Fibroblast of lung (primary cell): Measurements from ENCODE around the gene CIDEB. TPM values are rescaled to one million over a fixed set of nuclear protein-coding genes. Genes with fewer than 3 reads are reported as not detected.

Source experiments
- DNase-seq, 2 donors: peaks; one replicate each; pipeline versions ENCODE4 v3.0.0 to v3.0.0-alpha.2; 2010; ENCODE audit warnings: low read depth in 2 of 2
- H2AFZ ChIP-seq: 2 replicates; pipeline ENCODE4 v1.5.1; 2012; ENCODE audit warnings: low read length, control low read depth, inconsistent platforms
- H3K27ac ChIP-seq: 2 replicates; pipeline ENCODE4 v1.5.1; 2011; ENCODE audit warnings: low read length, control low read depth; ENCODE audit not compliant: insufficient read depth
- H3K27me3 ChIP-seq: 2 replicates; pipeline ENCODE4 v1.5.1; 2011; ENCODE audit warnings: mild to moderate bottlenecking, low read length; ENCODE audit not compliant: control insufficient read depth, insufficient read depth
- H3K36me3 ChIP-seq: 2 replicates; pipeline ENCODE4 v1.5.1; 2011; ENCODE audit warnings: low read length; ENCODE audit not compliant: control insufficient read depth, insufficient read depth
- H3K4me1 ChIP-seq: 2 replicates; pipeline ENCODE4 v1.5.1; 2011; ENCODE audit warnings: low read length; ENCODE audit not compliant: control insufficient read depth, insufficient read depth; ENCODE audit errors: extremely low read depth
- H3K4me2 ChIP-seq: 2 replicates; pipeline ENCODE4 v1.5.1; 2011; ENCODE audit warnings: low read length, control low read depth; ENCODE audit not compliant: insufficient read depth; ENCODE audit errors: extremely low read depth
- H3K4me3 ChIP-seq, 4 experiments: fragments of 200-600 bp in 1 of 4; sonication (generic) in 1 of 4; replicated peaks in 1 of 4; 2 replicates each; pipeline ENCODE4 v1.5.1; 2011 to 2016; ENCODE audit warnings: low read length in 4 of 4, low read depth in 3 of 4, mild to moderate bottlenecking in 3 of 4, control low read depth in 2 of 4, inconsistent platforms in 1 of 4, mixed read lengths in 1 of 4; ENCODE audit not compliant: insufficient read depth in 1 of 4; ENCODE audit errors: control extremely low read depth in 1 of 4
- H3K79me2 ChIP-seq: 2 replicates; pipeline ENCODE4 v1.5.1; 2012; ENCODE audit warnings: mild to moderate bottlenecking, low read length, inconsistent platforms; ENCODE audit not compliant: control insufficient read depth, insufficient read depth
- H3K9ac ChIP-seq: 2 replicates; pipeline ENCODE4 v1.5.1; 2011; ENCODE audit warnings: mild to moderate bottlenecking, low read length, control low read depth; ENCODE audit not compliant: insufficient read depth
- H3K9me3 ChIP-seq: 2 replicates; pipeline ENCODE4 v1.5.1; 2012; ENCODE audit warnings: low read depth, low read length; ENCODE audit not compliant: control insufficient read depth, insufficient read depth
- H4K20me1 ChIP-seq: 2 replicates; pipeline ENCODE4 v1.5.1; 2011; ENCODE audit warnings: low read length; ENCODE audit not compliant: control insufficient read depth, insufficient read depth; ENCODE audit errors: extremely low read depth
- EZH2 ChIP-seq: IDR thresholded peaks from 2 replicates; pipeline ENCODE4 v1.5.1; 2012; ENCODE audit warnings: low read length, control low read depth, mild to moderate bottlenecking; ENCODE audit errors: missing control alignments
- polyA plus RNA-seq, 2 donors: library from polyadenylated mRNA; depleted of rRNA in 1 of 2; stranded (reverse) in 1 of 2; unstranded in 1 of 2; fragments of >200 nt; gene quantifications; 2 replicates each; pipeline ENCODE4 v1.2.1, GENCODE V29; 2011 to 2012; ENCODE audit warnings: missing spikeins in 1 of 2
- total RNA-seq: library from RNA; depleted of rRNA; stranded (reverse); fragments of >200 nt; gene quantifications from 2 replicates; pipeline ENCODE4 v1.2.1, GENCODE V29; 2014
- TF ChIP-seq, protein P1 (sequence below), 2 donors: IDR thresholded peaks in 1 of 2; conservative IDR thresholded peaks in 1 of 2; 1 replicate in 1 of 2; 2 replicates in 1 of 2; pipeline ENCODE4 v1.5.1; 2011 to 2012; ENCODE audit warnings: low read length in 2 of 2, control low read depth in 1 of 2, inconsistent platforms in 1 of 2, low read depth in 1 of 2, mild to moderate bottlenecking in 1 of 2

Gene CIDEB
- total and polyA plus RNA-seq, 2 donors (not counting 1 experiment from before 2014, with no cell fraction given) = 0.33 to 0.42 TPM

DNA sequence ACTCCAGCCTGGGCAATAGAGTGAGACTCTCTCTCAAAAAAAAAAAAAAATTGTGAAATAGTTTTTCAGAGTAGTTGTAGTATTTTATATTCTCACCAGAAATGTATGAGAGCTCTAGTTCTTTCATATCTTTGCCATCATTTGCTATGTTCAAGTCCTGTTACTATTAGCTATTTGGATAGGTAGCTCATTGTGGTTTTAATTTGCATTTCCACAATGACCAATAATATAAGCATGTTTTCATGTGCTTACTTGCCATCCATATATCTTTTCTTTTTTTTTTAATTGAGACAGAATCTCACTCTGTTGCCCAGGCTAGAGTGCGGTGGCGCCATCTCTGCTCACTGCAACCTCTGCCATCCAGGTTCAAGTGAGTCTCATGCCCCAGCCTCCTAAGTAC lies 40.4 kb upstream of the CIDEB start:
- no peaks in the 10 kb centered on the region for H3K79me2 ChIP-seq
- H2AFZ ChIP-seq = no peak overlapping the region
- peaks cover 4% of the 10 kb centered on the region for H3K27me3 ChIP-seq
- H4K20me1 ChIP-seq = no peaks in the 10 kb centered on the region
- H3K36me3 ChIP-seq = no peaks in the 10 kb centered on the region
- no peak overlapping the region for H3K4me3 ChIP-seq
- TF ChIP-seq EZH2 = no peak
- no peak overlapping the region for H3K9ac ChIP-seq
- peaks cover 2% of the 10 kb centered on the region for H3K4me1 ChIP-seq
- no peak for DNase-seq
- H3K27ac ChIP-seq = no peak overlapping the region
- H3K9me3 ChIP-seq = no peaks in the 10 kb centered on the region
- no peak overlapping the region for H3K4me2 ChIP-seq

- Histone ChIP-seq H3K9ac (no peak overlapping the region), H3K36me3 (no peaks in the 10 kb centered on the region), H3K27ac (no peak overlapping the region), H3K4me1 (peaks cover 2% of the 10 kb centered on the region), H4K20me1 (no peaks in the 10 kb centered on the region), H3K9me3 (no peaks in the 10 kb centered on the region), H3K79me2 (no peaks in the 10 kb centered on the region), H3K27me3 (peaks cover 4% of the 10 kb centered on the region), H3K4me2 (no peak overlapping the region), H2AFZ (no peak overlapping the region), H3K4me3 (no peak overlapping the region)
- TF ChIP-seq, protein P1, sequence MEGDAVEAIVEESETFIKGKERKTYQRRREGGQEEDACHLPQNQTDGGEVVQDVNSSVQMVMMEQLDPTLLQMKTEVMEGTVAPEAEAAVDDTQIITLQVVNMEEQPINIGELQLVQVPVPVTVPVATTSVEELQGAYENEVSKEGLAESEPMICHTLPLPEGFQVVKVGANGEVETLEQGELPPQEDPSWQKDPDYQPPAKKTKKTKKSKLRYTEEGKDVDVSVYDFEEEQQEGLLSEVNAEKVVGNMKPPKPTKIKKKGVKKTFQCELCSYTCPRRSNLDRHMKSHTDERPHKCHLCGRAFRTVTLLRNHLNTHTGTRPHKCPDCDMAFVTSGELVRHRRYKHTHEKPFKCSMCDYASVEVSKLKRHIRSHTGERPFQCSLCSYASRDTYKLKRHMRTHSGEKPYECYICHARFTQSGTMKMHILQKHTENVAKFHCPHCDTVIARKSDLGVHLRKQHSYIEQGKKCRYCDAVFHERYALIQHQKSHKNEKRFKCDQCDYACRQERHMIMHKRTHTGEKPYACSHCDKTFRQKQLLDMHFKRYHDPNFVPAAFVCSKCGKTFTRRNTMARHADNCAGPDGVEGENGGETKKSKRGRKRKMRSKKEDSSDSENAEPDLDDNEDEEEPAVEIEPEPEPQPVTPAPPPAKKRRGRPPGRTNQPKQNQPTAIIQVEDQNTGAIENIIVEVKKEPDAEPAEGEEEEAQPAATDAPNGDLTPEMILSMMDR (conservative IDR thresholded peaks at IDR 0.05 in 1 of 2, IDR thresholded peaks at IDR 0.05 in 1 of 2; ENCODE audit: low read depth in 1 of 2, low read length in 2 of 2) = no peak
- TF ChIP-seq EZH2 = no peak
- no peak for DNase-seq
Observed at GRCh38 chr14:24347134-24347533, 39.4 kb upstream of the CIDEB start.

GRCh38 chr14:24343795-24344660 lies 36.3 kb upstream of the CIDEB start:
- no peak for DNase-seq
- no peaks in the 10 kb centered on the region for H3K36me3 ChIP-seq
- H4K20me1 ChIP-seq = no peaks in the 10 kb centered on the region
- no peaks in the 10 kb centered on the region for H3K4me1 ChIP-seq
- no peak overlapping the region for H3K4me3 ChIP-seq
- no peak overlapping the region for H3K27ac ChIP-seq
- H3K79me2 ChIP-seq = no peaks in the 10 kb centered on the region
- H3K4me2 ChIP-seq = no peak overlapping the region
- TF ChIP-seq EZH2 = no peak
- no peak overlapping the region for H2AFZ ChIP-seq
- peaks cover 13% of the 10 kb centered on the region for H3K27me3 ChIP-seq
- H3K9me3 ChIP-seq = no peaks in the 10 kb centered on the region
- H3K9ac ChIP-seq = no peak overlapping the region

GRCh38 chr14:24342889-24343288 lies 35.1 kb upstream of the CIDEB start:
- TF ChIP-seq, protein P1 (conservative IDR thresholded peaks at IDR 0.05 in 1 of 2, IDR thresholded peaks at IDR 0.05 in 1 of 2; ENCODE audit: low read depth in 1 of 2, low read length in 2 of 2) = no peak
- no peak for TF ChIP-seq EZH2
- H3K79me2 ChIP-seq = no peaks in the 10 kb centered on the region
- H4K20me1 ChIP-seq = no peaks in the 10 kb centered on the region
- no peak overlapping the region for H3K9ac ChIP-seq
- DNase-seq = no peak
- H3K4me2 ChIP-seq = no peak overlapping the region
- no peak overlapping the region for H3K4me3 ChIP-seq
- no peaks in the 10 kb centered on the region for H3K9me3 ChIP-seq
- H3K4me1 ChIP-seq = no peaks in the 10 kb centered on the region
- H3K36me3 ChIP-seq = no peaks in the 10 kb centered on the region
- no peak overlapping the region for H2AFZ ChIP-seq
- H3K27ac ChIP-seq = no peak overlapping the region
- peaks cover 13% of the 10 kb centered on the region for H3K27me3 ChIP-seq
